Right kidney (tissue), 1 donor: ENCODE measurements around the gene MND1.
A peak's percentile ranks its signal among the peaks of the same experiment; 100 is the strongest.
"Not testable (repeated sequence)": the region's sequence is repeated elsewhere in the genome, so short reads cannot be mapped to it uniquely, and the experiment has no call there.

ENCODE experiments used
- DNase-seq: peaks from one replicate; pipeline ENCODE4 v3.0.0-alpha.2; 2016

The MND1 gene

DNA sequence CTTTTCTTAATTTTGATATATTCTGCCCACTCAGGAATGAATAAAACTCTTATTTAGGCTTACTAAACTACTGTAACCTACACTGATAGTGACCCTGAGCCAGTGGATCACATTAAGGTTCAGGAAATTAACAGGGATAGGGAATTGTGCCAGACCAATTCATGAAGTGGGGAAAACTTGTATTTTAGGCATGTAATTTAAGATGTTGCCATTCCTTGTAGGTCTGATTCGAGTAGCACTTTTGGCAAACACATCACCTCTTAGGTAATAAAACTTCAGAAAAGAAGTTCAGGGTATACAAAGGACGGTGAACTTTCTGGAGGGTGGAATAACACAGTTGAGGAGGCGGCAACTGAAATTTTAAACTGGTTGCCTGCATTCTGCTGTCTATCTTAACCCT lies 54.9 kb downstream of the MND1 start:
- no peak for DNase-seq

DNA sequence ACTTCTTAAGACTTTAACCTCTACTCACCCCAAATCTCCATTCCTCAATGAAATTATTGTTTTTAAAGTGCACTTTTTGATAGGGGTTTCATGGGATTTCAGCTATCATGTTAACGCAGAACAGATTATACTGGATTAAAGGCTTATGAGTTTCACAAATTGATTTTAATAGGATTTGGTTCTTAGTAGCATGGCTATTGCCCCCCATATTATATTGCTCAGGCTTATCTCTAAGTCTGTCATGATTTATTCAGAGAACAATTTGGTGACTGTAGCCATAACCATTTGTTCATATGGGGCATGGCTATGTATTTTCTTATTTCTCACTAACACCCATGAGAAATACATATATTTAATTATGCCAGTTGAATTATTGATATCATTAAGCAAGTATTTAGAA lies 57.0 kb downstream of the MND1 start:
- DNase-seq: no peak

DNA sequence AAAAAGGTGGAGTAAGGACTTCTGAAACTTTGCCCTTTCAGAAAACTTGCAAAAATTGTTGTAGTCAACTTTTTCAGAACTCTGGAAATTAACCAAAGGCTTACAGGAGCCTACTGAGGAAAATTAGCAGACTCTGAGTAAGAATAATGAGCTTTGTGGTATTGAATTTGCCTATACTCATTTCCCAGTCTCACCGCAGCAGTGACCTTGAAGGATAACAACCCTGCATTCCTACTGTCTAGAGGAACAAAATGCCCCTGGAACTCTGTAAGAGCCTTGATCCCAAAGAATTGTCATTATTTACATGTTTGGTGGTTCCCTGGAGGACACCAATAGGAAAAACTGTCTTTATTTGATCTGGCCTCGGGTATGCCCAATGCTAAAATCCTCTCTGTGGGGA lies 57.9 kb downstream of the MND1 start:
- DNase-seq: no peak

DNA sequence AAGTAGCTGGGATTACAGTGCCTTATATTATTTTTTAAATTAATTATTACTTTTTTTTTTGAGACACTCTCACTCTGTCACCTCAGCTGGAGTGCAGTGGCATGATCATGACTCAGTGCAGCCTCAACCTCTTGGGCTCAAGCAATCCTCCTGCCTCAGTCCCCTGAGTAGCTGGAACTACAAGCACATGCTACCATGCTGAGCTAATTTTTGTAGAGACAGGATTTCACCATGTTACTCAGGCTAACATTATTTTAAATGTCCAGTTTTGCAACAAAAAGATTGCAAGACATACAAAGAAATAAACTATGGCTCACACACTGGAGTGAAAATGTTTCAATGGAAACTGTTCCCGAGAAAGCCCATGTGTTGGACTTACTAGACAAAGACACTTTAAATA lies 59.2 kb downstream of the MND1 start:
- no peak for DNase-seq

DNA sequence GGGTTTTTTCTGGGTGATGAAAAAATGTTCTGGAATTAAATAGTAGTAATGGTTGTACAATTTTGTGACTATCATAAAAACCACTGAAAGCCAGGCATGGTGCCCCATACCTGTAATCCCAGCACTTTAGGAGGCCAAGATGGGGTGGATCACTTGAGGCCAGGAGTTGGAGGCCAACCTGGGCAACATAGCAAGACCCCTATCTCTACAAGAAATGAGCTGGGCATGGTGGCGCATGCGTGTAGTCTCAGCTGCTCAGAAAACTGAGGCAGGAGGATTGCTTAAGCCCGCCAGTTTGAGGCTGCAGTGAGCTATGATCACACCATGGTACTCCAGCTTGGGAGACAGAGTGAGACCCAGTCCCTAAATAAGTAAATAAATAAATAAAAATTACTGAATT lies 63.4 kb downstream of the MND1 start:
- DNase-seq: no peak

DNA sequence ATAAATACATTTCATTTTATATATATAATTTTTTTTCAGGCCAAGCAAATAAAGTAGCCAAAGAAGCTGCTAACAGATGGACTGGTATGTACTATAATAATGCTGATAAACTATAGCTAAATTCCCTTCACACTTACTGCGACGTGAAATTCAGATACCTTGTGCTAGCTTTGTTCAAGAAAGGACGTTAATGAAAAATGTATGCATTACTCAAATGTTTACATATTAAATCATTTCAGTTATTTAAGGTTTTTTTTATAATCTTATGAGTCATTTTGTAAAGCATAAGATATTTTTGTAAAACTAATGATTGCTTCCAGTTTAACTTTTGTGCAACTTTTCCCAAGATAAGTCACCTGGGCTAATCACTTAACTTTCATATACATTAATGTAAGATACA lies 64.4 kb downstream of the MND1 start:
- DNase-seq: no peak

DNA sequence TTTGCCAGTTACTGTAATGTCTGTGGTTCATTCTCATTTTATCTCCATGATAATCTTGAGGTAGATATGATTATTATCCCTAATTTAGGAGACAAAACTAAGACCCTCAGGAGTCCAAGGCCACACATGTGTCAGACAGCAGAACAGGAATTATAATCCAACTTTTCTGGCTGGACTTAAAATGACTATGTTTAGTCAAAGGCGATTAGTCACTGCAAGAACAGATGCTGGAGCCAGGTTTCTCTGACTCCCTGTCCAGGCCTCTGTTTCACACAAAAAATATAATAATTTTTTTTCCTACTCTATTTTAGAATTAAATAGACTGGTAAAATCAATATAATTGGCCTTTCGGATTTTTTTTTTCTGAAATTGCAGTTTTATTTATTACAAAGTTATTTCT lies 64.9 kb downstream of the MND1 start:
- no peak for DNase-seq

DNA sequence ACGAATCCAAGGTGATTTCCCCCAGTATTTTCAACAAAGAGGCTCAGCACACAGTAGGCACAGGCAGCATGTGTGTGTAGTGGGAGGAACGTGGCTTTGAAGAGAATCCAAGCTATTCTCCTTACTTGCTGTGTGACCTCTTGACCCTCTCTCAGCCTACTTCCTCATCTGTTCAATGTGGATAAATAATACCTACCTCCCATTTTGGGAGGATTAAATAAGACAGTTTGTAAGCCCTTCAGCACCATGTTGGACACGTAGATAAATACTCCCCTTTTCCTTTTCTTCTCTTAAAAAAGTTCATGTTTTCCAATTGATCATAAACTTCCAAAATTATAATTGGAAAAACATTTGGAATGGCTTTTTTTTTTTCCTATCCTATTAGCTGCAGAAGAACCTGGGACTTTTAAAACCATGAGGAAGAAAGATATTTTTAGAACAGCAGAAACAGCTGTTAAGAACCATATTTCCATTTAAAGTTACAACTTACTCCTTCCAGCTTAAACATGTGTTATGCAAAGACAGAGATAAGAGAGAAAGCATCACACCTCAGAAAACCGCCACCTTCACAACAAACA lies 65.5 kb downstream of the MND1 start:
- DNase-seq: no peak

DNA sequence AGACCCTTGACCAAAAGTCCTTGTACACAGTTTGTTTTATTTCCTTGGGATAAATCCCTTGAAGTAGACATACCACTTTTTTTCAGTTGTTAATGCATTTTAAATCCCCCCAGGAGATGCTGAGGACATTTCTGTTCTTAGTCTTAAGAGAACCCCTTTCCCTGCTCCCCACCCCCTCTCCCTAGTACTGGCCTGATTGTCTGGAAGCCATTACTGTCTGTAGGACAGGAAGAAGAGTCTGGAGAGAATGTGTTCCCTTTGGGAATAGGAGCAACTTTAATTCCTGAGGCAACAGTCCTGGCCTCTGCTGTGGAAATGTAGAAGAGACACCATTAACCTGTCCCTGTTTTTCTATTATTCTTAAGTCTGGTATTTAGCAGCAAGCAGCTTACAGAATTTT lies 69.4 kb downstream of the MND1 start:
- no peak for DNase-seq

DNA sequence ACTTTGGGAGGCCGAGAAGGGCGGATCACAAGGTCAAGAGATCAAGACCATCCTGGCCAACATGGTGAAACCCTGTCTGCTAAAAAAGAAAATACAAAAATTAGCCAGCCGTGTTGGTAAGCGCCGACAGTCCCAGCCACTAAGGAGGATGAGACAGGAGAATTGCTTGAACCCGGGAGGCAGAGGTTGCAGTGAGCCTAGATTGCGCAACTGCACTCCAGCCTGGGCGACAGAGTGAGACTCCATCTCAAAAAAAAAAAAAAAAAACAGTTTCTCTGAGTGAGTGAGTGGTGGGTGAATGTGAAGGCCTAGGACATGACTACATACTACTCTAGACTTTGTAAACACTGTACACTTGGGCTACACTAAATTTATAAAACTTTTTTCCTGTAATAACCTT lies 72.0 kb downstream of the MND1 start:
- not testable (repeated sequence) for DNase-seq

DNA sequence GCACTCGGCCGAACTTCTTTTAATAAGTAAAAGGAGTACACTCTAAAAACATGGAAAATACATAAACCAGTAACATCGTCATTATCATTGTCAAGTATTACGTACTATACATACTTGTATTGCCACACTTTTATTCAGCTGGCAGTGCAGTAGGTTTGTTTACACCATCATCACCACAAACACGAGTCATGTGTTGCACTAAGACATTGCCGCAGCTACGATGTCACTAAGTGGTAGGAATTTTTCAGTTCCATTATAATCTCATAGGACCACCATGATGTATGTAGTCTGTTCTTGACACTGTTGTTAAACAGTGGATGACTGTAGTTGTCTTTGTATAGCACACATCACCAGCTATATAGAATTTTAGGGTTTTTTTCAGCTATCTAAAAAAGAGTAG lies 73.6 kb downstream of the MND1 start:
- DNase-seq: no peak

DNA sequence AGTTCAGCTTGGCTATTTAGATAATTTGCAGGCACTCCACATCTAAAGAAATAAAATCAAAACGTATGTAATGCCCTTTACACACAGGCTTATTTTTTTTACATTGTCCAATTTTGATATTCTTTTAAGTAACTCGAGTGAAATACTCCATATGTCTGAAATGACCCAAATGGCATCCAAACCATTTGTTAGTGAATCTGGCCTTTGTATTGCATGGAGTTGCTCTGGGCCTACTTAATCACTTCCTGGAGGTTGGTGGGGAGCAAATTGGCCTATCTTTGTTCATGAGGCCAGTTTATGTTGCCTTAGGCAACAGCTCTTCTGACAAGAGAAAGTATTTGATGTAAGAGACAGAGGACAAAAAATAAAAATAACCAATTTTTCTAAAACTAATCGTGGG lies 74.1 kb downstream of the MND1 start:
- DNase-seq: no peak

DNA sequence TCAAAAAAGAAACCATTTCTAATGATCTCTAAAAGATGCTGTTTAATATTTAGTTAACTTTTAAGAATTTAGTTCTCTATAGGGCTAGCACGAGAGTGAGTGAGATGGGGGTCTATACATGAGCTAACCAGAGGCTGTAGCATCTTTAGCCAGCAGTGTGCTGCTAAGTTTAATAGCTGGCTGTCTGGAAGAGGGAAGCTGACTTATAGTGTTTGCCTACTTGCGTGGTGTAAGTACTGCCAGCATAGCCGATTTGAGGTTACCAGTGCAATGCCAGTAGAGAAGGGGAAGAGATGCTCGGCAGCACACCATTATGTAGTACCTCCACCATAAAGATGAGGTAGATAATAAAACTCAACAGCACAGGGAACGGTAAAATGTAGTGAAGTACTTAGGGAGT lies 74.5 kb downstream of the MND1 start:
- no peak for DNase-seq

DNA sequence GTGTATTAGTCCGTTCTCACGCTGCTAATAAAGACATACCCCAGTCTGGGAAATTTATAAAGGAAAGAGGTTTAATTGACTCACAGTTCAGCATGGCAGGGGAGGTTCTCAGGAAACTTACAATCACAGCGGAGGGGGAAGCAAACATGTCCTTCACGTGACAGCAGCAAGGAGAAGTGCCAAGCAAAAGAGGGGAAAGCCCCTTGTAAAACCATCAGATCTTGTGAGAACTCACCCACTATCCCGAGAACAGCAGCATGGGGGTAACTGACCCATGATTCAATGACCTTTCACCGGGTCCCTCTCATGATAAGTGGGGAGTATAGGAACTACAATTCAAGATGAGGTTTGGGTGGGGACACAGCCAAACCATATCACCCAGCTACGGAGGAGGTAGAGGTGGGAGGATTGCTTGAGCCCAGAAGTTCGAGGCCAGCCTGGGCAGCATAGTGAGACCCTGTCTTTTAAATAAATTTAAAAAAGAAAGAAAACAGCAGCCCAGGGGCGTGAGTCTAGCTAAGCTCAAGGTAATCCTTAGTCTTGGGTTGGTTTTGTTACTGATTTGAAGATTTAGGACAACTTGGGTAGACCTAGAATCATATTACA lies 75.3 kb downstream of the MND1 start:
- DNase-seq: no peak

DNA sequence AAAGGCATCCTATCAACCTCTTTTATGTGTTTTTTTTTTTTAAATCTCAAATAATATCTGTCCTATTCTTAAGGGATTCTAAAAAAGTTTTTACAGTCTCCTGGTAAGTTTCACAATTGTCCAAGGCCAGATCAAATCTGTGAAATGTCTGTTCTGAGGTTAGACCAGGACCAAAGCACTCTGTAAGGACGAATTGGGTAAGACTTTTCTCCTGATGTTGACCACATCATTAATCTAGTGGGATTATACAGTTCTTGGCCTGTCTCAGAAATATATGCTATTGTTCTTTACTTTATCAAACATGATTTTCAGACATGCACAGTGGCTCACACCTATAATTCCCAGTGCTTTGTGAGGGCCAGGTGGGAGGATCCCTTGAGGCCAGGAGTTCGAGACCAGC lies 75.9 kb downstream of the MND1 start:
- no peak for DNase-seq

DNA sequence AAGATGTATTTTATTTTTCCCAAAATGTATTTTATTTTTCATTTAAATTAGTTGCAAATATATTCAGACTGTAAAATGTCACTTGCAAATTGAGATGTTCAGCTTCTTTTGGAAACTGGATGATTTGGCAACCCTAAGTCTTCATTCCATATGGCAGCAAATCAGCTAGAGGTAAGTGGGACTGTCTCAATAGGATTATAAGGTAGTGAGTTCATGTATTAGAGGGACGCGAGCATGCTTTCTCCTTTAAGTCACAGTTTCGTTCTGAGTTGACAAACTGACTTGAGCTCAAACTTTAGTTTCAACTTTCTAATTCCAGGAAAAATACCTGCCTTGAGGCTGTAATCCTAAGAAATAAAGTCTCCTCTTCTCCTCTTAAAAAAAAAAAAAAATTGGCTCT lies 77.5 kb downstream of the MND1 start:
- no peak for DNase-seq

DNA sequence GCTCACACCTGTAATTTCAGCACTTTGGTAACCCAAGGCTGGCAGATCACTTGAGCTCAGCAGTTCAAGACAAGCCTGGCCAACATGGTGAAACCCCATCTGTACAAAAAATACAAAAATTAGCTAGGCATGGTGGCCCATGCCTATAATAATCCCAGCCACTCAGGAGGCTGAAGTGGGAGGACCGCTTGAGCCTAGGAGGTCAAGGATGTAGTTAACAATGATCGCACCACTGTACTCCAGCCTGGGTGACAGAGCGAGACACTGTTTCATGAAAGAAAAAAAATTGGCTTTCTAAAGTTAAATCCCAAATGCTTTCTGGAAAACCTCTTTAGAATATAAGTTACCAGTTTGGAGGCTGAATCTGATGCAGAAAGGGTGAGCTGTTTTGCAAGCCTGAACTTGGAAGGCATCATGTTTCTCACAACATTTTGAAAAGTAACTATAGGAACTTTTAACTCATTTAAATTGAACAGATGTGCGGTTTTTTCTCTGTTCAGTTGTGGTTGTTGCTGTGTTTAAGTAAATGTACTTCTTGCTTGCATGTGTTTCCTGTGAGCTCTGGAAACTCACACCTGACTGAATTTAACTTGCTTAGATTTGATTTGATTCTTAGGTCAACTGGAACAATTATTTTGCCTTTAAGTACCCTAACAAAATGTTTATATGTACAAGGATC lies 81.9 kb downstream of the MND1 start:
- DNase-seq: no peak

DNA sequence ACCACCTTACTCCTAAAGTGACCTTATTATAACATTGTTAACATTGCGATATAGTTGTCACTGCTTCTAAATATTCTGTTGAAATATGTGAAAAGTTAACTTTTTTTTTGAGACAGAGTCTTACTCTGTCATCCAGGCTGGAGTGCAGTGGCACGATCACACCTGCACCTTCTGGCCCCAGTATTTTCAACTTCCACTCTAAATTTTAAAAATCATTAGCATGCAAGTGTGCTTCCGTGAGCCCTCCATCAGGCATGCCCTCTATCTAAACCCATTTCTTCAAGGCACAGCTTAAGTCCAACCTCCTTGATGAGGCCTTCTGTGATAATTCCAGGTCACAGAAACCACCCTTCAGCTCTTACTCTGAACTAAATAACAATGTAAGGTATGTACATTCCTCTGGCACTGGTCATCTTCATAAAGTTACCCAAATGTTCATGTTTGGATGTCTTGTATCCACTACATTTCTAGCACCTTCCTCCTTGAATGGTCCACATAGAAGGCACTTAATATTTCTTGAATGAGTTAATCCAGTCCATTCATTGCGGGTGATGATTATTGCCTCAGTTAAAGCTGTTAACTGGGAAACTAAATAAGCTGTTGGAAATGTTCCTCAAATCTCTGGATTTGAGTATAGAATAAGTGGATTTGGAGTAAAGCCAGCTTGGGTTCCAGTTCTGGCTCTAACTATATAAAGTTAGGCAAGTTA lies 83.0 kb downstream of the MND1 start:
- DNase-seq: no peak

DNA sequence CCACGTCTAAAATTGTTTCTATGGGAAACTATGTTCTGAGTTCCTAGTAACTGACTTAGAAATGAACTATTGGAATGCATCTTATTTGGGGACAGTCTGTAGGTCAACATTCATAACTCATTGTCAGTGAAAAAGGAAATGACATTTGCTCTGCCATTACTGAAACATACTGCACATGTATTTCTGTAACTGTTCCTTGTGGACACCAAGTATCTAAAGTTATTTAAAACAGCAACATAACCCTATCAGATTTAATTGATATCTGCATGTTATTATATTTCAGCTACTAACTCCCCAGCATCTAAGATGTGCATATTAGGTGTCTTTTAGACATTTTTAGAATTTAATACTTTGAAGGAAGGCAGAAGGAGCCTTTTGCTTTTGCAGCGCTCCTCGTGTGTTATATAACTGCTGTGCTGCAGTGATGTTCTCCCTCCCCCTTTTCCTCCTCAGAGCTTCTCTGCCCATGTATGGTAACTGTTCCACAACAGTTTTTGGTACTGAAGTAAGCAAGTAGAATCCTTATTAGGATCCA lies 84.5 kb downstream of the MND1 start:
- peak; percentile 28 for DNase-seq

DNA sequence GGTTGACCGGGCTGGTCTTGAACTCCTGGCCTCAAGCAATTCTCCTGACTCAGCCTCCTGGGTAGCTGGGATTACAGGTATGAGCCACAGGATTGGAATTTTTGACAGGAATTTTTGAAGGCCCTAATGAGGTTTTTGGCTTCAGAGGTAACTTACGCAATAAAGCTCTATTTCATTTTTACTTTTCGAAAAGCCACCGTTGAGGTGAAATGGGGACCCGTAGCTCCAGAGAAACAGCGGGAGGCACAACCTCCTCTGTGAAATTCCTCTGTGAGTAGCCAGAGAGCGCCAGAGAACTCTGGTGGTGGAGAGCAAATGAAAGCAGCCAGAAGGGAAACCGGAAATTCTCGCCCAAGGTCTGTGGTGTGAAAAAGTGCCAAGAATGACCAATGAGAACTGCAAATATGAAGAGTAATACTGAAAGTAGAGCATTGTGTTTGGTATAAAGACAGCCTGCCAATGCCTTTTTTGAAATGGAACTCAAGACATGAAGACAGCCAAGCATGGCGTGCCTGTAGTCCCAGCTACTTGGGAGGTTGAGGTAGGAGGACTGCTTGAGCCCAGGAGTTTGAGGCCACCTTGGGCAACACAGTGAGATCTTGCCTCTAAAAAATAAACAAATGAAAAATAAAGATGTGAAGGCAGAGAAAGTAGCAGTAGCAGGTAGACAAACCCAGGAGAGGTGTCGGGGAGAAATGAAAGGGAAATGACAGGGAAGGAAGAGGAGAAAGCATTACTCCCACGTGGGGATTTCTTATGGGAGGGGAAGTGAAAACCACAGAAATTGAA lies 88.7 kb downstream of the MND1 start:
- no peak for DNase-seq

DNA sequence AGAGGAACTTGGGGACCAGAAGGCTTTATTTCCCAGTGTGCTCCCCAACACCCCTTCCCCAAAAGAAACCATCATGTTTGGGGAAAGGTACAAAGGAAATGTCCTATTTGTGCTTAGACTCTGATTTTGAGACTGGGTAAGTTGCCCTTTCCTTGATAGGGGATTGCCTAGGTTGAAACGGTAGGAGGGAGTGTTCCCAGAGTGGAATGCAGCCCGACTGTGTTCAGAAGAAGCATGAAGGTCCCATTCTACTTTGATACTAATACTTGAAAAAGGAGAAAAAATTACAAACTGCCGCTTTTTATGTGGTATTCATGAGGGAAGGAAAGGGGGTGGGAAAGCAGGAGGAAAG lies 89.2 kb downstream of the MND1 start:
- no peak for DNase-seq

DNA sequence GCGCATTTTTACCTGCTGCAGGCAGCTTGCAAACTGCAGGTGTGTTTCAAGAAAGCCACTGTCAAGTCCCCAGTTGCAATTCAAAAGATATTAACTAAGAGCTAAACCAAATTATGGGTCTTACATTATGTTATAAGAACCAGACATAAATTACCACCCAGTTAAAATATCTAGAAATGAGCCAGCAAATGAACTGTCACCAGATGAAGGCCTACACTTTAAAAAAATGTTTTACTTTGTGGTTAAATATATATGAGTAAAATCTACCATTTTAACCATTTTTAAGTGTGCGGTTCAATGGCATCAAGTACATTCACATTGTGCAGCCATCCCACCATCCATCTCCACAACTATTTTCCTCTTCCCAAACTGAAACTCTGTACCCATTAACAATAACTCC lies 89.7 kb downstream of the MND1 start:
- no peak for DNase-seq
